ENCODE measurements around the gene HK2. TPM values are rescaled to one million over a fixed set of nuclear protein-coding genes. Genes with fewer than 3 reads are reported as not detected.
"Not testable (repeated sequence)": the region's sequence is repeated elsewhere in the genome, so short reads cannot be mapped to it uniquely, and the experiment has no call there.

Gene HK2
- total and polyA plus RNA-seq, 2 of the 4 experiments (the other 2 are of a cell fraction): 17.4 to 20.9 TPM

- H3K4me1 ChIP-seq (ENCODE audit: control insufficient read depth, insufficient read depth, low read length); H4K91ac ChIP-seq (ENCODE audit: insufficient read depth, low read depth, low read length); H3K36me3 ChIP-seq (ENCODE audit: control insufficient read depth, insufficient read depth, low read length); H3K18ac ChIP-seq (ENCODE audit: low read depth, low read length); H2BK120ac ChIP-seq (ENCODE audit: low read depth, low read length); H3K9me1 ChIP-seq (ENCODE audit: insufficient read depth, low read length); dilution Hi-C loops (cut with HindIII; ENCODE audit: low sequenced_read_pairs, unreplicated experiment); H3K14ac ChIP-seq (replicated peaks; ENCODE audit: low read depth, low read length); H3K9me3 ChIP-seq (ENCODE audit: control insufficient read depth, insufficient read depth, low read length); H2BK15ac ChIP-seq (ENCODE audit: low read depth, low read length); ATAC-seq (ENCODE audit: low read depth); H2AK9ac ChIP-seq (replicated peaks; ENCODE audit: low read depth, low read length, poor library complexity); H4K5ac ChIP-seq (ENCODE audit: low read depth, low read length); BruUV-seq (replicated peaks); H2BK5ac ChIP-seq (ENCODE audit: low read depth, low read length, poor library complexity, severe bottlenecking); H3K4ac ChIP-seq (ENCODE audit: low read depth, low read length); H3K9ac ChIP-seq (ENCODE audit: low read depth, low read length); H3K4me3 ChIP-seq (ENCODE audit: insufficient read depth, low read depth, low read length); H4K20me1 ChIP-seq (ENCODE audit: insufficient read depth, low read length); POLR2A ChIA-PET (ENCODE audit: unreplicated experiment); H3K27me3 ChIP-seq (ENCODE audit: control insufficient read depth, insufficient read depth, low read length); H2AFZ ChIP-seq (replicated peaks; ENCODE audit: low read length, poor library complexity); H3K27ac ChIP-seq (ENCODE audit: insufficient read depth, low read length); H4K8ac ChIP-seq (ENCODE audit: low read depth in 2 of 2, low read length in 2 of 2); H3K4me2 ChIP-seq (ENCODE audit: low read depth, low read length); H3K23ac ChIP-seq (ENCODE audit: low read depth, low read length); CTCF ChIA-PET; DNase-seq; H2BK20ac ChIP-seq (ENCODE audit: low read depth, low read length); H2AK5ac ChIP-seq (ENCODE audit: low read depth, low read length); intact Hi-C loops (cut with micrococcal nuclease); H3K56ac ChIP-seq (ENCODE audit: extremely low read depth, insufficient read depth, low read length); H3K79me1 ChIP-seq (ENCODE audit: low read depth in 1 of 2, low read length in 2 of 2): not testable (repeated sequence)
- WGBS, 2 experiments (ENCODE audit: extremely low coverage in 2 of 2, insufficient read length in 1 of 2): no CpG with 5 or more reads among the region's 5 CpGs
- in situ Hi-C loops (cut with MboI; ENCODE audit: low sequenced_read_pairs): loop anchor here (25.0 kb wide), 1 partner anchor 705 kb away; no protein-coding TSS in a partner anchor
Observed at GRCh38 chr2:74907560-74907959, 73.6 kb downstream of the HK2 start.

Data from IMR-90 (cell line).